CD4-positive, CD25-positive, alpha-beta regulatory T cell (primary cell): Measurements from ENCODE around the gene STRA6. TPM values are rescaled to one million over a fixed set of nuclear protein-coding genes. Genes with fewer than 3 reads are reported as not detected.

Experiments used
- ATAC-seq, 2 donors: fragments of 150-1000 bp; cut with Tn5 transposase; one replicate each; pipeline ENCODE4 v1.10.0; 2021; ENCODE audit warnings: low read depth in 2 of 2, moderate number of reproducible peaks in 2 of 2, moderate library complexity in 1 of 2
- DNase-seq, 3 donors: peaks; one replicate each; pipeline versions ENCODE4 v3.0.0 to v3.0.0-alpha.2; 2012 to 2022; ENCODE audit warnings: mixed read lengths in 1 of 3
- H3K27ac ChIP-seq: one replicate; pipeline ENCODE4 v1.7.0; 2013; ENCODE audit warnings: mild to moderate bottlenecking, low read length; ENCODE audit not compliant: insufficient read depth, poor library complexity, severe bottlenecking
- H3K27me3 ChIP-seq: one replicate; pipeline ENCODE4 v1.7.0; 2013; ENCODE audit warnings: low read length; ENCODE audit not compliant: control insufficient read depth, insufficient read depth
- H3K36me3 ChIP-seq: one replicate; pipeline ENCODE4 v1.7.0; 2013; ENCODE audit warnings: mild to moderate bottlenecking, low read length, moderate library complexity; ENCODE audit not compliant: control insufficient read depth, insufficient read depth
- H3K4me1 ChIP-seq: 2 replicates; pipeline ENCODE4 v1.7.0; 2013; ENCODE audit warnings: mild to moderate bottlenecking, low read length; ENCODE audit not compliant: insufficient read depth, control insufficient read depth, poor library complexity, severe bottlenecking
- H3K4me3 ChIP-seq: one replicate; pipeline ENCODE4 v1.7.0; 2013; ENCODE audit warnings: low read depth, mild to moderate bottlenecking, low read length, moderate library complexity
- H3K9me3 ChIP-seq, 2 experiments: 1 replicate in 1 of 2; 2 replicates in 1 of 2; pipeline ENCODE4 v1.7.0; 2013; ENCODE audit warnings: low read length in 2 of 2, mild to moderate bottlenecking in 1 of 2, moderate library complexity in 1 of 2; ENCODE audit not compliant: control insufficient read depth in 2 of 2
- H3K27ac Mint-ChIP-seq, 3 donors: one replicate each; pipeline ENCODE4 v1.8.0; 2020 to 2022; ENCODE audit warnings: mild to moderate bottlenecking in 3 of 3, mixed read lengths in 3 of 3, moderate library complexity in 2 of 3
- H3K27me3 Mint-ChIP-seq: one replicate; pipeline ENCODE4 v1.8.0; 2022; ENCODE audit warnings: mild to moderate bottlenecking, mixed read lengths
- H3K36me3 Mint-ChIP-seq: one replicate; pipeline ENCODE4 v1.8.0; 2020; ENCODE audit warnings: mixed read lengths
- H3K4me1 Mint-ChIP-seq, 4 donors: one replicate each; pipeline ENCODE4 v1.8.0; 2020 to 2022; ENCODE audit warnings: mixed read lengths in 4 of 4, mild to moderate bottlenecking in 1 of 4
- H3K4me3 Mint-ChIP-seq, 4 donors: one replicate each; pipeline ENCODE4 v1.8.0; 2020 to 2022; ENCODE audit warnings: mild to moderate bottlenecking in 4 of 4, mixed read lengths in 4 of 4, moderate library complexity in 3 of 4
- H3K9me3 Mint-ChIP-seq, 7 donors: one replicate each; pipeline ENCODE4 v1.8.0; 2020 to 2022; ENCODE audit warnings: mixed read lengths in 7 of 7, mild to moderate bottlenecking in 3 of 7, moderate library complexity in 2 of 7
- polyA plus RNA-seq, 4 donors: library from polyadenylated mRNA; unstranded; fragments of 300-500 nt; fragmentation: Illumina TruSeq; gene quantifications; one replicate each; pipeline ENCODE4 v1.2.3, GENCODE V29; 2021
- total RNA-seq: library from RNA; stranded (reverse); gene quantifications from one replicate; pipeline ENCODE4 v1.2.3, GENCODE V29; 2022

The STRA6 gene
- total and polyA plus RNA-seq, 5 donors from 2014 or later, result not detected

GRCh38 chr15:74225928-74226327 lies 23.3 kb upstream of the STRA6 start:
- Histone ChIP-seq H3K27me3 (no peaks in the 10 kb centered on the region), H3K9me3 (no peaks in the 10 kb centered on the region), H3K4me3 (no peak overlapping the region), H3K36me3 (no peaks in the 10 kb centered on the region), H3K27ac (no peak overlapping the region), H3K4me1 (no peaks in the 10 kb centered on the region)
- Mint-ChIP-seq H3K4me3 (no peak overlapping the region), H3K9me3 (no peaks in the 10 kb centered on the region), H3K4me1 (no peaks in the 10 kb centered on the region), H3K27me3 (peaks cover 23% of the 10 kb centered on the region), H3K36me3 (no peaks in the 10 kb centered on the region), H3K27ac (no peak overlapping the region)
- ATAC-seq (no peak), DNase-seq (no peak)

DNA sequence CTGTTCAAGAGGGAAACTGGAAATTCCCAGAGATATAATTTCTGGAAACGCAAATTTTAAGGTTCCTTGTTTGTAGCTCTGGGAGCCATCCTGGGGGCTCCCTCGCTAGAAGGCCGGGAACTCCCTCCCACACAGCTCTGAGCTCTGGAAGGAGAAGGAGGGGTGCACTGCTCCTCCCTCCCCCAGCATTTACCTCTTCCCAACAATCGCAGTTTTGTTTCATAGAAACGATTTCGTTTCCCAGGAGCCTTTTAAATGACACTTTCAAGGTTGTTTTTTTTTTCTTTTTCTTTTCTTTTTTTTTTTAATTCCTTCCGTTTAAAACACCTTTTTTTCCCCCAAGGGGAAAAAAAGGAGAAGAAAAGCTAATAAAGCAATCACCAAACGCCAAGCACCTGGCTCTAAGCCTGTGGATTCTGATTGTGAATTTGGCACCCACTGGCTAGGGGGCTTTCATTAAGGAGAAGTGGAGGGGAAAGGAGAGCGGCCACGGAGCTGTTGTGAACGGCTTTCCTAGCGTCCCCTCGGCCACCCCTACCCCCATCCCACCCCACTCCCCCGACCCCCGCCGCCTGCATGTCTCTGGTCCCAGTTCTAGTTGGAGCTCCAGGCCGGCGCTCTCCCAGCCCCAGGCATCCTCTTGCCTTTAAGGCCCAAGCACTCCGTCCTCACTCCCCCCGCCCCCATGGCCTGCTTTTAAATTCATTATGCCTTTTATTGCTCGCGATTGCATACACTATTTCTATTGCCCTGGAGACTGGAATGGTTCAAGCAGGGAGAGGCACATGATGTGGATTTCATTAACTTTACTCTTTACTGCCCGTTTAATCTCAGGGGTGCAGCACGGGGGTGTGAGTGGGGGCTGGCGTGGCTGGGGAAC lies 19.9 kb upstream of the STRA6 start:
- H3K27me3 Mint-ChIP-seq, result peaks cover 24% of the 10 kb centered on the region

DNA sequence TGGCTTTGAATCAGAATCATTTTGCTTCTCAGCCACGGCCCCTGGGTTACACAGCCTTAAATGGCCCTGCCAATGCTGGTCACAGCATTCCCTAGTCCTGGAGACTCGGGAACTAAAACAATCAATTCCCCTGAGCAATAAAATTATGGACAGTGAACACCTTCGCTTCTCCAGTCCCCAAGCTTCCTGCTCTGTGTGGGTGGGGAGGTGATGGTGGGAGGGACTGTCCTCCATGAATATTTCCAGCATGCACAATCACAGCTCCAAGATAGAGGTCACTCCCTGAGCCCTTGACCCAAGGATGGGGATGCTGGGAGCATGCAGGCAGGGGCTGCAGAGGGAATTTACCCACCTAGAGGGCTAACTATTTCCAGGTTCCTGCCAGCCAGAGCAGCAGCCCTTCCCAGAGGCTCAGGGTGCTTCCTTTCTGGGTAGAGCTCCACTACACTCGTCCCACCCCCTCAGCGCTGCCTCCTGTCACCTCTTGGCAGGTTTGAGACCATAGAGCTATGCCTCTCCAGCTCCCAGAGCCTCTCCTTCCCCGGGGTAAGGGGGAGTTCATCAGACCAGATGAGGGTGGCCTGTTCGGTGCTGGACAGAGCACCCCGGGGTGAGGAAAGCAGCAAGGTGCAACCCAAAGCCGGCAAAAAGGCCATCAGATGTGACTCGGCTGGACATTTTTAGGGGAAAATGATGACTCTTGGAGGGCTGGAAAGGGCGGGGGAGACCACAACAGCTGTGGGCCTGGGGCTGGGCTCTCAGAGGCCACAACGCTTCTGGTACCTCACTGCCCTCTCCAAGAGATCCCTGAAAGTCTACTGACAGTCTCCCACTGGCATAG lies 19.0 kb upstream of the STRA6 start:
- H3K27ac ChIP-seq, result no peak overlapping the region
- Mint-ChIP-seq H3K27me3 (peaks cover 24% of the 10 kb centered on the region), H3K36me3 (no peaks in the 10 kb centered on the region), H3K4me3 (no peak overlapping the region), H3K27ac (no peak overlapping the region), H3K9me3 (no peaks in the 10 kb centered on the region), H3K4me1 (no peaks in the 10 kb centered on the region)
- H3K27me3 ChIP-seq, result no peaks in the 10 kb centered on the region
- H3K36me3 ChIP-seq, result no peaks in the 10 kb centered on the region
- no peaks in the 10 kb centered on the region for H3K4me1 ChIP-seq
- no peak overlapping the region for H3K4me3 ChIP-seq
- ATAC-seq, result no peak
- H3K9me3 ChIP-seq, result no peaks in the 10 kb centered on the region
- DNase-seq, result no peak

More for the DNA sequence above, 19.9 kb upstream of the STRA6 start:
- no peak for DNase-seq
- H3K4me1 ChIP-seq, result no peaks in the 10 kb centered on the region
- H3K27me3 ChIP-seq, result no peaks in the 10 kb centered on the region
- Mint-ChIP-seq H3K36me3 (no peaks in the 10 kb centered on the region), H3K27ac (no peak overlapping the region), H3K4me3 (no peak overlapping the region), H3K9me3 (no peaks in the 10 kb centered on the region), H3K4me1 (no peaks in the 10 kb centered on the region)
- ATAC-seq, result no peak
- H3K27ac ChIP-seq, result no peak overlapping the region
- no peak overlapping the region for H3K4me3 ChIP-seq
- H3K9me3 ChIP-seq, result no peaks in the 10 kb centered on the region
- H3K36me3 ChIP-seq, result no peaks in the 10 kb centered on the region

DNA sequence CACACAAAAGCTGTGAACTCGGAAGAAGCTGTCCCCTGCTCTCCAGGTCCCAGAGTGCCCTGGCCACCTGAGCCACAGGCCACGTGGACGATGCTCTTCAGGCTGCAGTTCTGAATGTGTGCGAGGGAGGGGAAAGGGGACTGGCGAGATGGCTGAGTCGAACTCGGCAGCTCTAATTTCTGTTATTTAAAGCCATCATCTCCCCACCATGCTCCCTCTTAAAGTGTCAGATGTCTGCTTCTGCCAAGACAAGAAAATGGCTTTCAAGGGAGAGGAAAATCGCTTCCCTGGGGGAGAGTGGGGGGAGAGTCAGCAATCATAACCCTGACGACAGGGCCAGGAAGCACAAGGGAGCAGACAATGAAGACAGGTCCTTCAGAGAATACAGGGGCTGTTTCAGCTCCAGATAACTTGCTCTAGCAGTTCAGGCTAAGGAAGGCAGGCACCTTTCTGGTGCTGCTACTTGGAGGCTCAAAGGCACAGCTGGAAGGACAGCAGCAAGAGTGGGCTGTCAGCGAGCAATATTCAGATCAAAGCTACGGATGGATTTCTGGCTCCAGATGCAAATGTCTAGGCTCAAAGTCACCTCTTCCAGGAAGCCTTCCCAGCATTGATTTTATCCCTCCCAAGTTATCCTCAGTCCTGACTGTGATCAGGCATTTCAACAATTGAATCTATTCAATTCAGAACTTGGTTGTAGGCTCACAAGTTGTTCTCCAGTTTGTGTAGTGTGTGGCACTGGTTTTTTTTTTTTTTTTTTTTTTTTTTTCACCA lies 18.1 kb upstream of the STRA6 start:
- H3K36me3 Mint-ChIP-seq, result no peaks in the 10 kb centered on the region
- Histone ChIP-seq H3K36me3 (no peaks in the 10 kb centered on the region), H3K27ac (no peak overlapping the region), H3K27me3 (no peaks in the 10 kb centered on the region), H3K4me3 (no peak overlapping the region), H3K9me3 (no peaks in the 10 kb centered on the region), H3K4me1 (no peaks in the 10 kb centered on the region)
- H3K27ac Mint-ChIP-seq, result no peak overlapping the region
- no peaks in the 10 kb centered on the region for H3K9me3 Mint-ChIP-seq
- peaks cover 27% of the 10 kb centered on the region for H3K27me3 Mint-ChIP-seq
- ATAC-seq (no peak), DNase-seq (no peak)
- no peaks in the 10 kb centered on the region for H3K4me1 Mint-ChIP-seq
- no peak overlapping the region for H3K4me3 Mint-ChIP-seq

- H3K27ac Mint-ChIP-seq, result no peak overlapping the region
- no peaks in the 10 kb centered on the region for H3K36me3 Mint-ChIP-seq
- H3K4me3 Mint-ChIP-seq, result no peak overlapping the region
- H3K27me3 Mint-ChIP-seq, result peaks cover 18% of the 10 kb centered on the region
- ATAC-seq, result no peak
- no peaks in the 10 kb centered on the region for H3K4me1 Mint-ChIP-seq
- Histone ChIP-seq H3K27me3 (no peaks in the 10 kb centered on the region), H3K36me3 (no peaks in the 10 kb centered on the region), H3K27ac (no peak overlapping the region), H3K9me3 (no peaks in the 10 kb centered on the region), H3K4me1 (no peaks in the 10 kb centered on the region), H3K4me3 (no peak overlapping the region)
- H3K9me3 Mint-ChIP-seq, result no peaks in the 10 kb centered on the region
- DNase-seq, result no peak
These were observed 15.6 kb upstream of the STRA6 start for GRCh38 chr15:74217907-74218885.

- DNase-seq (no peak), ATAC-seq (no peak)
- Histone ChIP-seq H3K4me1 (no peaks in the 10 kb centered on the region), H3K4me3 (no peak overlapping the region), H3K27ac (no peak overlapping the region), H3K27me3 (no peaks in the 10 kb centered on the region), H3K9me3 (no peaks in the 10 kb centered on the region), H3K36me3 (no peaks in the 10 kb centered on the region)
- peak overlapping the region in 1 of 3 donors; percentile 1 for H3K27ac Mint-ChIP-seq
- no peak overlapping the region for H3K4me3 Mint-ChIP-seq
- peaks cover 0 to 1% (median 0%) of the 10 kb centered on the region in 7 donors for H3K9me3 Mint-ChIP-seq
- H3K27me3 Mint-ChIP-seq, result peaks cover 14% of the 10 kb centered on the region
- no peaks in the 10 kb centered on the region for H3K36me3 Mint-ChIP-seq
- no peaks in the 10 kb centered on the region for H3K4me1 Mint-ChIP-seq
These were observed 14.4 kb upstream of the STRA6 start for GRCh38 chr15:74216949-74217348.

DNA sequence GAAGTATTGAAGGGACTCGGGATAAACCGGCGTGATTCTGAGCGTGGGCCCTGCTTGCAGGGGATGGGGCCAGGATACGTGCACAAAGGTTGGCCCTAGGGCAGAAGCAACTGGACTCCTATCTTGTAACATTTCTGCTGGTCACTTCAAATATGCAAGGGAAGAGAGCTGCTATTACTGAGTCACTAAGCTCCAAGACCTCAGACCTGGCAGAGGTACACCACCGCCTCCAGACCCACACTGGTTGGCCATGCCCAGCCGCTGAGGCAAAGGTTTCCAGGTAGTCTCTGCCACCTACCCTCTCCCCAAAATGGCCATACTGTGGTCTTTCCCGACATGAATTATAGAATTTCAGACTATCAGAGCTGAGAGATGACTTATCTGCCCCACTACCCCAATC lies 13.4 kb upstream of the STRA6 start:
- Mint-ChIP-seq H3K27ac (no peak overlapping the region), H3K4me3 (no peak overlapping the region), H3K36me3 (no peaks in the 10 kb centered on the region), H3K4me1 (no peaks in the 10 kb centered on the region), H3K27me3 (peaks cover 18% of the 10 kb centered on the region), H3K9me3 (peaks cover 0 to 1% (median 0%) of the 10 kb centered on the region in 7 donors)
- Histone ChIP-seq H3K27ac (no peak overlapping the region), H3K36me3 (no peaks in the 10 kb centered on the region), H3K9me3 (no peaks in the 10 kb centered on the region), H3K4me1 (no peaks in the 10 kb centered on the region), H3K27me3 (no peaks in the 10 kb centered on the region), H3K4me3 (no peak overlapping the region)
- ATAC-seq (no peak), DNase-seq (no peak)
